ENCODE data around the gene NALCN.

DNA sequence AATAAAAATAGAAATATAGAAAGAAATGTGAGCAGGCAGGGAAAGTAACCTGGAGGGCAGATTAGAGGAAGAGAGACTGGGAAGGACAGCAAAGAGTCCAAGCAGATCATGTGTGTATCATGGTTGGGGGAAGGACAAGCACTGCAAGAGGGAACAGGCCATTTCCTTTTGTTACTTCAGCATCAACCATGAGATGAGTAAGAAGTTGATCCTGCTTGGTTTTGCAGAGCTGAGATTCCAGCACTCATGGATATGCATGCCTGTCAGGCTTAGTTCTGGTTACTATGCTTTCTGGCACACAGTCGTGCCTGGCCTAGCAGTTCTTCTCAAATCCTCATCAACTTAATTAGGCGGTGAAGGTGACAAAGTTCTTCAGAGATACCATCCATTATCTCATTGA lies 18.1 kb downstream of the NALCN start:
- no peak for TF ChIP-seq EZH2 (IDR thresholded peaks at IDR 0.05; ENCODE audit: low read depth, unreplicated experiment)
- TF ChIP-seq, protein P1, sequence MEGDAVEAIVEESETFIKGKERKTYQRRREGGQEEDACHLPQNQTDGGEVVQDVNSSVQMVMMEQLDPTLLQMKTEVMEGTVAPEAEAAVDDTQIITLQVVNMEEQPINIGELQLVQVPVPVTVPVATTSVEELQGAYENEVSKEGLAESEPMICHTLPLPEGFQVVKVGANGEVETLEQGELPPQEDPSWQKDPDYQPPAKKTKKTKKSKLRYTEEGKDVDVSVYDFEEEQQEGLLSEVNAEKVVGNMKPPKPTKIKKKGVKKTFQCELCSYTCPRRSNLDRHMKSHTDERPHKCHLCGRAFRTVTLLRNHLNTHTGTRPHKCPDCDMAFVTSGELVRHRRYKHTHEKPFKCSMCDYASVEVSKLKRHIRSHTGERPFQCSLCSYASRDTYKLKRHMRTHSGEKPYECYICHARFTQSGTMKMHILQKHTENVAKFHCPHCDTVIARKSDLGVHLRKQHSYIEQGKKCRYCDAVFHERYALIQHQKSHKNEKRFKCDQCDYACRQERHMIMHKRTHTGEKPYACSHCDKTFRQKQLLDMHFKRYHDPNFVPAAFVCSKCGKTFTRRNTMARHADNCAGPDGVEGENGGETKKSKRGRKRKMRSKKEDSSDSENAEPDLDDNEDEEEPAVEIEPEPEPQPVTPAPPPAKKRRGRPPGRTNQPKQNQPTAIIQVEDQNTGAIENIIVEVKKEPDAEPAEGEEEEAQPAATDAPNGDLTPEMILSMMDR (conservative IDR thresholded peaks at IDR 0.05; ENCODE audit: low read depth in 2 of 2) = no peak
